Activated CD8-positive, alpha-beta memory T cell treated with anti-CD3 and anti-CD28 coated beads, Interleukin-2, amount 50 U/mL, for 1 hour (primary cell): ENCODE measurements around the gene HAL.

ENCODE experiments used
- DNase-seq: peaks from one replicate; pipeline ENCODE4 v3.0.0-alpha.2; 2020; ENCODE audit errors: extremely low read depth

Gene HAL

DNA sequence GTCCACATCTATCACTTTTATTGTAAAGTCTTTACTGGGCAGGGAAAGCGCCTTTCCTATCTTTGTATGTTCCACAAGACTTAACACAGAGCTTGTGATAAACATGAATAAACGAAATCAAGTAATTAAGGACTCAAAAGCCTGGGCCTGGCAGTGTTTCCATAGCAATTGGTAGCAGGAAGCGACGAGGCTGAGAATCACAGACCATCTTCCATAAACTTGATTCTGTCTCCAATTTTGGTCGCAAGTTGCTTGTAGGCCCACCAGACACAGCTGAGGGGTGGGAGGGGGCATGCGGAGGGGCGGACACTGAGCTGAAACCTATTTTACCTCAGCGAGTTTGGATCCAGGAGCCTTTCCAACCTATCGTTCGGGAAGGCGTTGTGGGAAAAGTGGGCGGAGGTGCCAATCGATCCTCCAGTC, 54.0 kb downstream of the HAL start:
- DNase-seq, result no peak

GRCh38 chr12:95940514-95940913, 55.6 kb downstream of the HAL start:
- DNase-seq, result no peak
